Endodermal cell (in vitro differentiated cells): ENCODE results near the gene CEACAM18. TPM values are rescaled to one million over a fixed set of nuclear protein-coding genes. Genes with fewer than 3 reads are reported as not detected.

Experiments
- DNase-seq: peaks from one replicate; pipeline ENCODE4 v3.0.0-alpha.2; 2017
- H3K27ac ChIP-seq: 2 replicates; pipeline ENCODE4 v1.5.1; 2013; ENCODE audit warnings: mild to moderate bottlenecking, low read depth, low read length, moderate library complexity
- H3K27me3 ChIP-seq: 2 replicates; pipeline ENCODE4 v1.6.1; 2013; ENCODE audit warnings: mild to moderate bottlenecking, low read length, moderate library complexity; ENCODE audit not compliant: insufficient read depth, control insufficient read depth, poor library complexity, severe bottlenecking
- H3K36me3 ChIP-seq: 2 replicates; pipeline ENCODE4 v1.7.0; 2013; ENCODE audit warnings: mild to moderate bottlenecking, low read length, moderate library complexity; ENCODE audit not compliant: control insufficient read depth, insufficient read depth
- H3K4me1 ChIP-seq: one replicate; pipeline ENCODE4 v1.7.0; 2013; ENCODE audit warnings: low read length; ENCODE audit not compliant: control insufficient read depth, insufficient read depth
- H3K4me3 ChIP-seq: 2 replicates; pipeline ENCODE4 v1.5.1; 2013; ENCODE audit warnings: mild to moderate bottlenecking, low read length, moderate library complexity
- H3K9ac ChIP-seq: 2 replicates; pipeline ENCODE4 v1.6.1; 2013; ENCODE audit warnings: mild to moderate bottlenecking, low read length, moderate library complexity; ENCODE audit not compliant: poor library complexity, severe bottlenecking; ENCODE audit errors: extremely low read depth
- H3K9me3 ChIP-seq: 2 replicates; pipeline ENCODE4 v1.6.1; 2013; ENCODE audit warnings: mild to moderate bottlenecking, low read length, moderate library complexity; ENCODE audit not compliant: control insufficient read depth
- H3K27ac Mint-ChIP-seq: 2 replicates; pipeline ENCODE4 v1.8.0; 2020; ENCODE audit warnings: mixed read lengths
- H3K27me3 Mint-ChIP-seq: 2 replicates; pipeline ENCODE4 v1.8.0; 2021; ENCODE audit warnings: mild to moderate bottlenecking, mixed read lengths; ENCODE audit not compliant: insufficient read depth
- H3K36me3 Mint-ChIP-seq: 2 replicates; pipeline ENCODE4 v1.8.0; 2020; ENCODE audit warnings: low read depth, mixed read lengths
- H3K4me1 Mint-ChIP-seq: 2 replicates; pipeline ENCODE4 v1.8.0; 2020; ENCODE audit warnings: mixed read lengths
- H3K4me3 Mint-ChIP-seq: 2 replicates; pipeline ENCODE4 v1.8.0; 2020; ENCODE audit warnings: mild to moderate bottlenecking, moderate library complexity, mixed read lengths
- H3K9me3 Mint-ChIP-seq: 2 replicates; pipeline ENCODE4 v1.8.0; 2020; ENCODE audit warnings: mild to moderate bottlenecking, mixed read lengths
- WGBS, 2 experiments: methylation state at CpG; one replicate each; pipeline versions ENCODE4 v1.1.5 to v1.1.7; 2013; ENCODE audit warnings: missing lambda C conversion rate in 2 of 2, mixed read lengths in 1 of 2; ENCODE audit not compliant: insufficient coverage in 1 of 2, insufficient read length in 1 of 2; 5-methylcytosine and 5-hydroxymethylcytosine counted together
- total RNA-seq, 2 donors: library from RNA; stranded (reverse); fragmentation: NEBNext Ultra II Directional in 1 of 2; extraction: Animal tissue kit (Norgen Biotek cat#: 25700) in 1 of 2; gene quantifications; 2 replicates in 1 of 2; 3 replicates in 1 of 2; pipeline ENCODE4 v1.2.1, GENCODE V29; 2021
- TF ChIP-seq, protein P1 (sequence below): fragments of 200-600 bp; sonication (generic); conservative IDR thresholded peaks from 2 replicates; pipeline ENCODE4 v1.5.0; 2021; ENCODE audit warnings: antibody characterized with exemption, mild to moderate bottlenecking

CEACAM18 gene
- total RNA-seq, 2 donors from 2014 or later: not detected

DNA sequence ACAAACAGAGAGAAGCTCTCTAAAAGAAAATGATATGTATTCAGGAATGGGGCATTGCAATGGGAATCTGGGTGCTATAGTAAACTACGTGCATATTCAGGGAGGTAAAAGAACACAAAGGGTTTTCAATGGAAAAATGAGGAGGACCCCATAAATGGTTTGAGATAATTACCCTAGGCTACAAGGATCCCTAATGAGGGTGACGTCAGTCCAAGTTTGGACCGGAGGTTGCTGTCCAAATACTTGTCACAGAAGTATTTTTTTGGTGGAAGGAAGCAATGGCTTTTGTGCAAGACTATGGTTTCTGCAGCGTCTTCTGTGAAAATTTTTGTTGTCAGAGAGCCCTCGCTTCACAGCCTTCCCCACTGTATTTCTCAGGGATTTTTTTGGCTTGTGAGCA, 995 bp upstream of the CEACAM18 start:
- no peaks in the 10 kb centered on the region for H3K9me3 ChIP-seq
- WGBS, 2 experiments: 74 to 78% methylated on average over 5 of the region's 5 CpGs

DNA sequence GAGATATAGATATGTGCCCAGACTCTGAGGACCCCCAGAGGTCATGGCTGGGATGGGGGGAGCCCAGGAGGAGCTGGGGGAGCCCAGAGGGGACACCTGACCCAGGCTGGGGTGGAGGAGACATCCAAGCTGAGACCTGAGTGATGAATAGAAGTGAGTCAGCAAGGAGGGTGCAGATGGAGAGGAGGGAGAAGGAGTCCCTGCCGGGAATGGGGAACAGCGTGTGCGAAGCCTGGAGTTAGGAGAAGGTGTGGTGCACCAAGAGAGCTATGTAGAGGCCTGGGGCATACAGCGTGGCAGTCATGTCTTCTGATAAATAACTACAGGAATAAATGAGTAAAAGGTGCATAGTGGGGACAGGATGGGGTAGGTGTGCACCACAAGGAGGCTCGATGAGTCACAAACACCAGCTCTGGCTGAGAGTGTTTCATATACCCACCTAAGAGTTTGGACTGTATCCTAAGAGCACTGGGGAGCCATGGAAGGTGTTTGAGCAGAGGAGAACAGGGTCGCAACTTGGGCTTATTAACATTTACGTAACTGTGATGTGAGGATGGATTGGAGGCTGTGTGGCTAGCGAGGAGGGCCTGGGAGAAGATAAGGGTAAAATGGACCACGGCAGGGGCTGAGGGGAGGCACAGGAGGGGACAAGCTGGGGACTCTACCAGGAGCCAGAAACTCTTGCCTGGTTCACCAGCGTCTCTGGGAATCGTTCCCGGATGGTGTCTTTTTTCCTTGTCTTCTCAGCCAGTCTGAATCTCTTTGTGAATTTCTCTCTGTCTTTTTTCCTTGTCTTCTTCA, 1.4 kb downstream of the CEACAM18 start:
- TF ChIP-seq, protein P1, sequence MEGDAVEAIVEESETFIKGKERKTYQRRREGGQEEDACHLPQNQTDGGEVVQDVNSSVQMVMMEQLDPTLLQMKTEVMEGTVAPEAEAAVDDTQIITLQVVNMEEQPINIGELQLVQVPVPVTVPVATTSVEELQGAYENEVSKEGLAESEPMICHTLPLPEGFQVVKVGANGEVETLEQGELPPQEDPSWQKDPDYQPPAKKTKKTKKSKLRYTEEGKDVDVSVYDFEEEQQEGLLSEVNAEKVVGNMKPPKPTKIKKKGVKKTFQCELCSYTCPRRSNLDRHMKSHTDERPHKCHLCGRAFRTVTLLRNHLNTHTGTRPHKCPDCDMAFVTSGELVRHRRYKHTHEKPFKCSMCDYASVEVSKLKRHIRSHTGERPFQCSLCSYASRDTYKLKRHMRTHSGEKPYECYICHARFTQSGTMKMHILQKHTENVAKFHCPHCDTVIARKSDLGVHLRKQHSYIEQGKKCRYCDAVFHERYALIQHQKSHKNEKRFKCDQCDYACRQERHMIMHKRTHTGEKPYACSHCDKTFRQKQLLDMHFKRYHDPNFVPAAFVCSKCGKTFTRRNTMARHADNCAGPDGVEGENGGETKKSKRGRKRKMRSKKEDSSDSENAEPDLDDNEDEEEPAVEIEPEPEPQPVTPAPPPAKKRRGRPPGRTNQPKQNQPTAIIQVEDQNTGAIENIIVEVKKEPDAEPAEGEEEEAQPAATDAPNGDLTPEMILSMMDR: no peak
- Mint-ChIP-seq H3K9me3 (no peaks in the 10 kb centered on the region), H3K27me3 (peaks cover 21% of the 10 kb centered on the region), H3K36me3 (no peaks in the 10 kb centered on the region), H3K4me3 (no peak overlapping the region), H3K27ac (no peak overlapping the region), H3K4me1 (no peaks in the 10 kb centered on the region)
- Histone ChIP-seq H3K36me3 (no peaks in the 10 kb centered on the region), H3K27ac (no peak overlapping the region), H3K9ac (no peak overlapping the region), H3K4me1 (no peaks in the 10 kb centered on the region), H3K4me3 (no peak overlapping the region), H3K9me3 (no peaks in the 10 kb centered on the region), H3K27me3 (no peaks in the 10 kb centered on the region)
- 73 to 79% methylated on average over 9 to 12 of the region's 12 CpGs for WGBS, 2 experiments
- DNase-seq: no peak

More for the DNA sequence above, 995 bp upstream of the CEACAM18 start:
- Histone ChIP-seq H3K27ac (no peak overlapping the region), H3K9ac (no peak overlapping the region), H3K36me3 (no peaks in the 10 kb centered on the region), H3K4me1 (no peaks in the 10 kb centered on the region), H3K4me3 (no peak overlapping the region), H3K27me3 (peaks cover 4% of the 10 kb centered on the region)
- no peak for DNase-seq
- no peaks in the 10 kb centered on the region for H3K9me3 Mint-ChIP-seq
- H3K36me3 Mint-ChIP-seq: no peaks in the 10 kb centered on the region
- no peak overlapping the region for H3K27ac Mint-ChIP-seq
- TF ChIP-seq, protein P1: no peak
- no peak overlapping the region for H3K4me3 Mint-ChIP-seq
- no peaks in the 10 kb centered on the region for H3K4me1 Mint-ChIP-seq
- peaks cover 28% of the 10 kb centered on the region for H3K27me3 Mint-ChIP-seq

DNA sequence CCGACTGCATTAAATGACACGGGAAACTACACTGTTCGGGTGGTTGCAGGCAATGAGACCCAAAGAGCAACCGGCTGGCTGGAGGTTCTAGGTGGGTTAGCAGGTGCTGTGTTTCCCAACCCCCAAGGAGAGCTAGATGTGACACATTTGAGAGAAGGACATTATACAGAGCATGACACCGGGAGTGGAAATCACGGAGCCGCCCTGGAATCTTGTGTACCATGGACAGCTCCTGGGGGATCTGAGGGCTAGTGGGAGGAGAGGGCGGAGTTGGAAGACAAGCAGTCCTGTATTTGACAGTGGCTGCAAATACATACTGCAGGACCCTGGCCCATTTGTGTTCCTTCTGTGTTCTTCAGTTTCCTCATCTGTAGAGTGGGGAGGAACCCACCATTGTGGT, 2.3 kb downstream of the CEACAM18 start:
- WGBS, 2 experiments: 52 to 55% methylated on average over 5 to 8 of the region's 8 CpGs
- peak; percentile 80 for DNase-seq
- H3K27ac Mint-ChIP-seq: no peak overlapping the region
- no peaks in the 10 kb centered on the region for H3K9me3 ChIP-seq
- no peaks in the 10 kb centered on the region for H3K27me3 ChIP-seq
- H3K4me1 ChIP-seq: no peaks in the 10 kb centered on the region
- H3K4me1 Mint-ChIP-seq: no peaks in the 10 kb centered on the region
- H3K4me3 Mint-ChIP-seq: no peak overlapping the region
- no peak overlapping the region for H3K4me3 ChIP-seq
- no peaks in the 10 kb centered on the region for H3K36me3 Mint-ChIP-seq
- TF ChIP-seq, protein P1: no peak
- no peak overlapping the region for H3K27ac ChIP-seq
- H3K9me3 Mint-ChIP-seq: no peaks in the 10 kb centered on the region
- H3K36me3 ChIP-seq: no peaks in the 10 kb centered on the region
- H3K9ac ChIP-seq: no peak overlapping the region
- peaks cover 21% of the 10 kb centered on the region for H3K27me3 Mint-ChIP-seq
